Measurements from ENCODE around the gene ZNF561. TPM values are rescaled to one million over a fixed set of nuclear protein-coding genes. Genes with fewer than 3 reads are reported as not detected.
"Not testable (repeated sequence)": the region's sequence is repeated elsewhere in the genome, so short reads cannot be mapped to it uniquely, and the experiment has no call there.

The ZNF561 gene
- total and polyA plus RNA-seq, 8 donors, result 40.1 to 73.4 (median 59.8) TPM

DNA sequence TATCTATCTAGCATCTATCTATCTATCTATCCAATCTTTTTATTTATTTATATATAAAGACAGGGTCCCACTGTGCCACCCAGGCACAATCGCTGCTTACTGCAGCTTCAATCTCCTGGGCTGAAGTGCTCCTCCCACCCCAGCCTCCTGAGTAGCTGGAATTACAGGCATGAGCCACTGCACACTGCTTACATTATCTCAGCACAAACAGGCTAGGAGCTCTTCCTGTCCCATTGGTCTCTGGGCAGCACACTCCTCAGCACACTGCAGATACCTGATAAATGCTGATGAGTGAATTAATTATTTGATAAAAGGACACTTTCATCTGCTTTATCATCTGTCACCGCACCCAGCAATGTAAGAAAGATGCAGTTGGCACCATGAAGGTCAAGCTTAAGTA is 37.7 kb upstream of the ZNF561 start:
- Histone ChIP-seq H3K9me3 (peaks cover 0 to 13% of the 10 kb centered on the region in 2 donors), H3K27ac (no peak overlapping the region), H3K36me3 (peaks cover 4 to 71% of the 10 kb centered on the region in 2 donors), H3K27me3 (no peaks in the 10 kb centered on the region), H3K4me3 (no peak overlapping the region), H3K4me1 (peaks cover 0 to 15% of the 10 kb centered on the region in 2 donors)
- ATAC-seq (no peak), DNase-seq (no peak)
- TF ChIP-seq, protein P1, sequence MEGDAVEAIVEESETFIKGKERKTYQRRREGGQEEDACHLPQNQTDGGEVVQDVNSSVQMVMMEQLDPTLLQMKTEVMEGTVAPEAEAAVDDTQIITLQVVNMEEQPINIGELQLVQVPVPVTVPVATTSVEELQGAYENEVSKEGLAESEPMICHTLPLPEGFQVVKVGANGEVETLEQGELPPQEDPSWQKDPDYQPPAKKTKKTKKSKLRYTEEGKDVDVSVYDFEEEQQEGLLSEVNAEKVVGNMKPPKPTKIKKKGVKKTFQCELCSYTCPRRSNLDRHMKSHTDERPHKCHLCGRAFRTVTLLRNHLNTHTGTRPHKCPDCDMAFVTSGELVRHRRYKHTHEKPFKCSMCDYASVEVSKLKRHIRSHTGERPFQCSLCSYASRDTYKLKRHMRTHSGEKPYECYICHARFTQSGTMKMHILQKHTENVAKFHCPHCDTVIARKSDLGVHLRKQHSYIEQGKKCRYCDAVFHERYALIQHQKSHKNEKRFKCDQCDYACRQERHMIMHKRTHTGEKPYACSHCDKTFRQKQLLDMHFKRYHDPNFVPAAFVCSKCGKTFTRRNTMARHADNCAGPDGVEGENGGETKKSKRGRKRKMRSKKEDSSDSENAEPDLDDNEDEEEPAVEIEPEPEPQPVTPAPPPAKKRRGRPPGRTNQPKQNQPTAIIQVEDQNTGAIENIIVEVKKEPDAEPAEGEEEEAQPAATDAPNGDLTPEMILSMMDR (IDR thresholded peaks at IDR 0.05), result no peak
- intact Hi-C loops (cut with DNase I), result no loop called here

DNA sequence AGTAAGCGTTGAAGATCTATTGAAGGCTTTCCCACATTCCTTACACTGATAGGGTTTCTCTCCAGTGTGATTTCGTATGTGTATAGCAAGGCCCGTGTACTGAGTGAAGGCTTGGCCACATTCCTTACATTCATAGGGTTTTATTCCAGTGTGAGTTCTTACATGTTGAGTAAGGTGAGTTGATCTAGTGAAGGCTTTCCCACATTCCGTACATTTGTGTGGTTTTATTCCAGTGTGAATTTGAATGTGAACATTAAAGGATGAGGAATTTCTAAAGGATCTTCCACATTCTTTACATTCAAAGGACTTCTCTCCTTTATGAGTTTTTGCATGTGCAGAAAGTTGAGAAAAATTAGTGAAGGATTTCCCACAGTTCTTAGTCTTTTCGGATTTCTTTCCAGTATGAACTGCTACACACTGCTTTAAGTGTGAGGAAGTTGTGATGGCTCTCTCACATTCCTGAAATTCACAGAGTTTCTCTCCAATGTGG is 32.1 kb upstream of the ZNF561 start:
- peaks cover 4 to 92% of the 10 kb centered on the region in 2 donors for H3K36me3 ChIP-seq
- peaks cover 0 to 40% of the 10 kb centered on the region in 2 donors for H3K9me3 ChIP-seq
- DNase-seq; intact Hi-C loops (cut with DNase I); H3K4me1 ChIP-seq; H3K27ac ChIP-seq; H3K4me3 ChIP-seq; H3K27me3 ChIP-seq; ATAC-seq: not testable (repeated sequence)

DNA sequence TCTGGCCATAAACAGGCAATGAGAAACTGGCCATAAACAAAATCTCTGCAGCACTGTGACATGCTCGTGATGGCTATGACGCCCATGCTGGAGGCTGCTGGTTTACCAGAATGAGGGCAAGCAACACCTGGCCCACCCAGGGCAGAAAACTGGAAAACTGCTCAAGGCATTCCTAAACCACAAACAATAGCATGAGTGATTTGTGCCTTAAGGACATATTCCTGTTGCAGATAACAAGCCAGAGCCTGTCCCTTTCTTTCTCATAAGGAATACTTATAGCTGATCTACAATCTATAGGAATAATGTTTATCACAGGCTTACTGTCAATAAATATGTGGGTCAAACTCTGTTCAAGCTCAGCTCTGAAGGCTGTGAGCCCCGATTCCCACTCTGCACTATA is 30.4 kb upstream of the ZNF561 start:
- ATAC-seq; H3K4me3 ChIP-seq; DNase-seq; H3K4me1 ChIP-seq; H3K27me3 ChIP-seq; H3K27ac ChIP-seq; intact Hi-C loops (cut with DNase I): not testable (repeated sequence)
- H3K9me3 ChIP-seq, result peaks cover 0 to 40% of the 10 kb centered on the region in 2 donors
- peaks cover 4 to 80% of the 10 kb centered on the region in 2 donors for H3K36me3 ChIP-seq

DNA sequence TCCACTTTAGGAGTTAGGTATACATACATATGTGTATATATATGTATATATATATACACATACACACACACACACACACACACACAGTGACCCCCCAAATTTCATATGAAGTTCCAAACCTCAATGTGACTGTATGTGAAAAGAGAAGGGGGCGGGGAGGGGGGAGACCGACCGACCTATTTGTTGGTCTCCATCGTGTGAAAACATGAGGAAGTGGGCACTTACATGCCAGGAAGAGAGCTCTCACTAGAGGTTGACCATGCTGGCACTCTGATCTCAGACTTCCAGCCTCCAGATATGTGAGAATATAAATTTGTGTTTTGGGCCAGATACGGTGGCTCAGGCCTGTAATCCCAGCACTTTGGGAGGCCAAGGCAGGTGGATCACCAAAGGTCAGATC is 29.3 kb upstream of the ZNF561 start:
- H3K9me3 ChIP-seq, result peaks cover 0 to 38% of the 10 kb centered on the region in 2 donors
- DNase-seq, result no peak
- TF ChIP-seq, protein P1 (IDR thresholded peaks at IDR 0.05), result no peak
- H3K27me3 ChIP-seq, result no peaks in the 10 kb centered on the region
- intact Hi-C loops (cut with DNase I), result no loop called here
- no peak overlapping the region for H3K4me3 ChIP-seq
- no peak for ATAC-seq
- peaks cover 0 to 69% of the 10 kb centered on the region in 2 donors for H3K36me3 ChIP-seq
- H3K27ac ChIP-seq, result no peak overlapping the region
- H3K4me1 ChIP-seq, result no peaks in the 10 kb centered on the region

DNA sequence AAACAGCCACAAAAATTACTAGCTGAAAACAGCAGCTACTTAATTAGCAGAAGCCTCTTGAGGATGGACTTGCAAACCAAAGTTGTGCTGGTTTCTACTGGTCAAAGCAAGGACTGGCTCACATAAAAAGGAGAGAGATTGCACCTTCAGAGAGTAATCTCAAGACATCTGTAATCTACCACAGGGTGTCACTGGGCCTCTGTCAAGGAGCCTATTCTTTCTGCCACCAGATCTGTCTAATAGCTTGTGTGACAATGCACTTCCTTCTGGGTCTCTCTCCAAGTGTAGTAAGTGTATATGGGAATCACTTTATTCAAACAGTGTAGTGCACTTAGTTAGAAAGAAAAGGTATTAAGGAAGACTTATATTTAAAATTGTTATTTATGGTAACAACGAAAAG is 24.4 kb upstream of the ZNF561 start:
- H3K9me3 ChIP-seq, result peaks cover 0 to 8% of the 10 kb centered on the region in 2 donors
- peaks cover 0 to 31% of the 10 kb centered on the region in 2 donors for H3K36me3 ChIP-seq
- no peaks in the 10 kb centered on the region for H3K4me1 ChIP-seq
- H3K27me3 ChIP-seq, result no peaks in the 10 kb centered on the region
- intact Hi-C loops (cut with DNase I), result no loop called here
- no peak overlapping the region for H3K4me3 ChIP-seq
- H3K27ac ChIP-seq, result no peak overlapping the region
- no peak for DNase-seq
- TF ChIP-seq, protein P1 (IDR thresholded peaks at IDR 0.05), result no peak
- peak; percentile 16 for ATAC-seq

DNA sequence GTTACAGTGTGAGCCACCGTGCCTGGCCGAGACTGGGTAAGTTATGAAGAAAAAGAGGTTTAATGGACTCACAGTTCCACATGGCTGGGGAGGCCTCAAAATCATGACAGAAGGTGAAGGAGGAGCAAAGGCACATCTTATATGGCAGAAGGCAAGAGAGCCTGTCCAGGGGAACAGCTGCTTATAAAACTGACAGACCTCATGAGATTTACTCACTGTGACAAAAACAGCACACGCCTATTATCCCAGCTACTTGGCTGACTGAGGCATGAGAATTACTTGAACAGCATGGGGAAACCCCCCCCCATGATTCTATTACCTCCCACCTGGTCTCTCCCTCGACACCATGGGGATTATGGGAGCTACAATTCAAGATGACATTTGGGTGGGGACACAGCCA is 23.4 kb upstream of the ZNF561 start:
- TF ChIP-seq, protein P1 (IDR thresholded peaks at IDR 0.05), result no peak
- intact Hi-C loops (cut with DNase I), result no loop called here
- Histone ChIP-seq H3K27me3 (no peaks in the 10 kb centered on the region), H3K36me3 (peaks cover 0 to 24% of the 10 kb centered on the region in 2 donors), H3K4me1 (no peaks in the 10 kb centered on the region), H3K27ac (no peak overlapping the region), H3K9me3 (peaks cover 0 to 8% of the 10 kb centered on the region in 2 donors), H3K4me3 (no peak overlapping the region)
- ATAC-seq (no peak), DNase-seq (no peak)

Data from left lung (tissue), 10 donors.